K562 (cell line): ENCODE data around the gene CYP51A1. TPM values are rescaled to one million over a fixed set of nuclear protein-coding genes. Genes with fewer than 3 reads are reported as not detected.

Source experiments
- ATAC-seq: fragments of 200-7000 bp; cut with Tn5 transposase; 3 replicates; pipeline ENCODE4 v1.9.1; 2020; ENCODE audit warnings: moderate library complexity
- BruUV-seq: library from RNA; stranded (reverse); fragments of 400-500 nt; replicated peaks from 2 replicates; lab custom pipeline; 2021; lab: Mats Ljungman, UMichigan
- CTCF ChIA-PET: fragments of 300-600 bp; formaldehyde crosslinking; extraction: SDS; loops from one replicate; lab custom pipeline; 2021; ENCODE audit warnings: low intra/inter-chr PET ratio; lab: Yijun Ruan, JAX
- POLR2A ChIA-PET: fragments of 300-600, 350-650 bp; sonication (Branson Sonifier 250); formaldehyde crosslinking; extraction: SDS; loops from one replicate; lab custom pipeline; 2021; ENCODE audit warnings: antibody characterized with exemption, inconsistent platforms; lab: Yijun Ruan, JAX
- DNase-seq, 4 experiments: peaks; one replicate each; pipeline versions ENCODE4 v3.0.0 to v3.0.0-alpha.2; 2011 to 2018; ENCODE audit warnings: low spot score in 3 of 4, mixed read lengths in 3 of 4; ENCODE audit errors: extremely low read depth in 1 of 4
- FAIRE-seq: peaks from 2 replicates; lab custom pipeline; 2011; peaks lifted over from hg19 to GRCh38; lab: Jason Lieb, UNC
- H2AFZ ChIP-seq: 2 replicates; pipeline ENCODE4 v1.6.0; 2011; ENCODE audit warnings: low read depth, low read length, control low read depth, inconsistent platforms
- H3K27ac ChIP-seq: fragments of 200-600 bp; 3 replicates; pipeline ENCODE4 v1.8.0; 2011; ENCODE audit warnings: low read depth, mild to moderate bottlenecking, control low read depth, inconsistent platforms, low read length, moderate library complexity, mixed read lengths; ENCODE audit errors: extremely low read depth
- H3K27me3 ChIP-seq, 2 experiments: fragments of 300-600 bp in 1 of 2; 2 replicates in 1 of 2; 3 replicates in 1 of 2; pipeline versions ENCODE4 v1.6.0 to v1.8.0; 2011; ENCODE audit warnings: inconsistent platforms in 2 of 2, low read length in 2 of 2, mild to moderate bottlenecking in 1 of 2, mixed read lengths in 1 of 2, moderate library complexity in 1 of 2; ENCODE audit not compliant: control insufficient read depth in 2 of 2, insufficient read depth in 2 of 2
- H3K36me3 ChIP-seq: fragments of 300-600 bp; 3 replicates; pipeline ENCODE4 v1.8.0; 2011; ENCODE audit warnings: mild to moderate bottlenecking, low read length, inconsistent platforms; ENCODE audit not compliant: control insufficient read depth, insufficient read depth
- H3K4me1 ChIP-seq, 2 experiments: fragments of 200-600 bp in 1 of 2; replicated peaks in 1 of 2; 2 replicates in 1 of 2; 3 replicates in 1 of 2; pipeline versions ENCODE4 v1.5.1 to v1.8.0; 2011; ENCODE audit warnings: inconsistent platforms in 2 of 2, low read length in 2 of 2, mild to moderate bottlenecking in 1 of 2, mixed read lengths in 1 of 2, moderate library complexity in 1 of 2; ENCODE audit not compliant: control insufficient read depth in 2 of 2, insufficient read depth in 2 of 2
- H3K4me2 ChIP-seq: 2 replicates; pipeline ENCODE4 v1.6.1; 2011; ENCODE audit warnings: low read length, control low read depth, inconsistent platforms, mixed read lengths; ENCODE audit not compliant: insufficient read depth
- H3K4me3 ChIP-seq: fragments of 200-600 bp; sonication (generic), shearing (Covaris generic); 2 replicates; pipeline ENCODE4 v1.5.1; 2016; ENCODE audit warnings: control low read depth, inconsistent platforms
- H3K79me2 ChIP-seq: fragments of 200-600 bp; 3 replicates; pipeline ENCODE4 v1.8.0; 2011; ENCODE audit warnings: low read length, inconsistent platforms; ENCODE audit not compliant: control insufficient read depth, insufficient read depth
- H3K9ac ChIP-seq, 2 experiments: 2 replicates each; pipeline versions ENCODE4 v1.6.0 to v1.6.1; 2011; ENCODE audit warnings: low read depth in 2 of 2, low read length in 2 of 2, control low read depth in 1 of 2, inconsistent platforms in 1 of 2, mild to moderate bottlenecking in 1 of 2, mixed read lengths in 1 of 2; ENCODE audit not compliant: insufficient read depth in 1 of 2
- H3K9me1 ChIP-seq: one replicate; pipeline ENCODE4 v1.6.0; 2011; ENCODE audit warnings: inconsistent platforms, mild to moderate bottlenecking, low read length, moderate library complexity; ENCODE audit not compliant: control insufficient read depth, insufficient read depth
- H3K9me3 ChIP-seq: replicated peaks from 2 replicates; pipeline ENCODE4 v1.5.1; 2011; ENCODE audit warnings: low read depth, low read length, inconsistent platforms; ENCODE audit not compliant: control insufficient read depth, insufficient read depth
- H4K20me1 ChIP-seq: replicated peaks from 2 replicates; pipeline ENCODE4 v1.6.1; 2011; ENCODE audit warnings: low read length, inconsistent platforms, mixed read lengths; ENCODE audit not compliant: control insufficient read depth, insufficient read depth
- CBX8 ChIP-seq: fragments of 200-600 bp; sonication (generic); IDR thresholded peaks from 2 replicates; pipeline ENCODE4 v1.6.1; 2012; ENCODE audit warnings: borderline replicate concordance, mixed run types, low read depth, mild to moderate bottlenecking, moderate library complexity, mixed read lengths, low read length, control low read depth, inconsistent platforms; ENCODE audit not compliant: poor library complexity, severe bottlenecking; ENCODE audit errors: extremely low read depth
- DACH1 ChIP-seq: fragments of 450-650 bp; IDR thresholded peaks from 2 replicates; pipeline ENCODE4 v1.6.1; 2018; ENCODE audit not compliant: partially characterized antibody
- DIDO1 ChIP-seq: fragments of 450-650 bp; IDR thresholded peaks from 2 replicates; pipeline ENCODE4 v1.6.1; 2016; ENCODE audit warnings: low read depth, missing biosample characterization, missing genetic modification characterization
- HMBOX1 ChIP-seq: sonication (generic); IDR thresholded peaks from 2 replicates; pipeline ENCODE4 v1.6.1; 2016
- PKNOX1 ChIP-seq: fragments of 450-650 bp; IDR thresholded peaks from 2 replicates; pipeline ENCODE4 v1.6.1; 2016
- SETDB1 ChIP-seq: IDR thresholded peaks from one replicate; pipeline ENCODE4 v1.6.1; 2012; ENCODE audit warnings: low read length, control low read depth, inconsistent platforms
- SIN3B ChIP-seq: fragments of 450-650 bp; IDR thresholded peaks from 2 replicates; pipeline ENCODE4 v1.6.1; 2017; ENCODE audit warnings: low read depth, mild to moderate bottlenecking, moderate library complexity
- WHSC1 ChIP-seq: IDR thresholded peaks from one replicate; pipeline ENCODE4 v1.6.1; 2012; ENCODE audit warnings: low read length, control low read depth, inconsistent platforms
- ZBED1 ChIP-seq: IDR thresholded peaks from 2 replicates; pipeline ENCODE4 v1.6.1; 2014
- ZNF436 ChIP-seq: fragments of 250-450, 450-650 bp; sonication (Bioruptor Pico); formaldehyde crosslinking; IDR thresholded peaks from 2 replicates; pipeline ENCODE4 v1.7.0; 2020; ENCODE audit warnings: mild to moderate bottlenecking
- ZNF592 ChIP-seq: fragments of 450-650 bp; IDR thresholded peaks from 2 replicates; pipeline ENCODE4 v1.6.1; 2017; ENCODE audit warnings: antibody characterized with exemption, mild to moderate bottlenecking
- WGBS: fragments of 100-300 bp; shearing (Covaris generic); methylation state at CpG from one replicate; pipeline ENCODE4 v1.1.6; 2016; ENCODE audit warnings: low coverage, mixed read lengths; ENCODE audit not compliant: insufficient coverage; ENCODE audit errors: missing lambda C conversion rate; 5-methylcytosine and 5-hydroxymethylcytosine counted together
- in situ Hi-C: fragments of 300-500 bp; cut with MboI; formaldehyde crosslinking; loops from 4 replicates; pipeline ENCODE4 v1.15.0; 2018; ENCODE audit warnings: inconsistent platforms, mixed read lengths
- intact Hi-C: fragments of 100-400 bp; cut with micrococcal nuclease; formaldehyde crosslinking; loops from 2 replicates; pipeline ENCODE4 v1.14.2; 2022
- polyA plus RNA-seq, 8 experiments: library from polyadenylated mRNA; depleted of rRNA in 4 of 8; stranded (reverse) in 5 of 8; unstranded in 3 of 8; fragments of >200 nt; fragmentation: Nextera tagmentation in 2 of 8; fragmentation: Illumina TruSeq in 1 of 8; extraction: Ambion mirVana in 2 of 8; extraction: Trizol in 1 of 8; gene quantifications; 2 replicates each; pipeline versions ENCODE4 v1.2.1 to v1.2.3, GENCODE V29; 2011 to 2014; ENCODE audit warnings: inconsistent platforms in 1 of 8, missing spikeins in 1 of 8
- total RNA-seq, 7 experiments: library from RNA; depleted of rRNA in 6 of 7; stranded (reverse); fragments of >200 nt in 6 of 7; fragmentation: Illumina TruSeq in 2 of 7; extraction: Trizol in 2 of 7; gene quantifications; 2 replicates each; pipeline versions ENCODE4 v1.2.1 to v1.2.3, GENCODE V29; 2011 to 2021; ENCODE audit warnings: low replicate concordance in 1 of 7

The CYP51A1 gene
- total and polyA plus RNA-seq, 9 of the 15 experiments (the other 6 are each of a cell fraction or from before 2014, with no cell fraction given) = 35.4 to 151 (median 80.3) TPM

GRCh38 chr7:92141161-92141560 lies 6.9 kb upstream of the CYP51A1 start (continued):
- TF ChIP-seq SETDB1 = no peak
- no peak for TF ChIP-seq ZNF592

GRCh38 chr7:92137557-92137956 lies 3.3 kb upstream of the CYP51A1 start:
- no peak for TF ChIP-seq ZNF436
- TF ChIP-seq PKNOX1 = 0 out of 2 replicates have a peak, but pooled peaks have one; percentile 21
- no peak for TF ChIP-seq ZBED1
- no peak for TF ChIP-seq DIDO1 (tag)
- TF ChIP-seq DACH1 = peak; percentile 55
- TF ChIP-seq SIN3B = no peak
- TF ChIP-seq CBX8 = no peak
- peak; percentile 69 for TF ChIP-seq HMBOX1
- no peak for TF ChIP-seq WHSC1
- H3K9me1 ChIP-seq = no peaks in the 10 kb centered on the region
- intact Hi-C loops (no loop called here), in situ Hi-C loops (loop anchor here (10.0 kb wide), 1 partner anchor 297 kb away; no protein-coding TSS in a partner anchor)
- H3K79me2 ChIP-seq = peaks cover 26% of the 10 kb centered on the region
- no peak overlapping the region for H2AFZ ChIP-seq
- DNase-seq (no peak), ATAC-seq (no peak), FAIRE-seq (no peak)
- POLR2A ChIA-PET = interaction anchor here (1.0 kb wide), 1 partner anchor 274 kb away, joined by 3 read pairs; no protein-coding TSS in a partner anchor
- CTCF ChIA-PET = no interaction called here
- H3K4me3 ChIP-seq = no peak overlapping the region
- no peak overlapping the region for H3K4me2 ChIP-seq
- no peak overlapping the region for H3K9ac ChIP-seq
- WGBS = 28% methylated on average over 2 of the region's 2 CpGs
- peaks cover 3% of the 10 kb centered on the region; the same call in 1 of the 2 replicates for H4K20me1 ChIP-seq
- no peaks in the 10 kb centered on the region for H3K9me3 ChIP-seq
- H3K27me3 ChIP-seq = no peaks in the 10 kb centered on the region
- peaks cover 10 to 20% of the 10 kb centered on the region in 2 experiments; a peak in 3 of 5 replicates for H3K4me1 ChIP-seq
- no peaks in the 10 kb centered on the region for H3K36me3 ChIP-seq
- BruUV-seq = no TSS peak
- no peak overlapping the region for H3K27ac ChIP-seq
